PC-9 (cell line): ENCODE data around the gene DHRS13.

Source experiments
- EZH2 ChIP-seq: fragments of 200-600 bp; sonication (generic); IDR thresholded peaks from 2 replicates; pipeline ENCODE4 v1.8.0; 2017; ENCODE audit warnings: antibody characterized with exemption, low read depth
- TF ChIP-seq, protein P1 (sequence below): fragments of 200-600 bp; sonication (generic); conservative IDR thresholded peaks from 2 replicates; pipeline ENCODE4 v1.6.1; 2017; ENCODE audit warnings: mixed run types, antibody characterized with exemption, mild to moderate bottlenecking, moderate library complexity

DNA sequence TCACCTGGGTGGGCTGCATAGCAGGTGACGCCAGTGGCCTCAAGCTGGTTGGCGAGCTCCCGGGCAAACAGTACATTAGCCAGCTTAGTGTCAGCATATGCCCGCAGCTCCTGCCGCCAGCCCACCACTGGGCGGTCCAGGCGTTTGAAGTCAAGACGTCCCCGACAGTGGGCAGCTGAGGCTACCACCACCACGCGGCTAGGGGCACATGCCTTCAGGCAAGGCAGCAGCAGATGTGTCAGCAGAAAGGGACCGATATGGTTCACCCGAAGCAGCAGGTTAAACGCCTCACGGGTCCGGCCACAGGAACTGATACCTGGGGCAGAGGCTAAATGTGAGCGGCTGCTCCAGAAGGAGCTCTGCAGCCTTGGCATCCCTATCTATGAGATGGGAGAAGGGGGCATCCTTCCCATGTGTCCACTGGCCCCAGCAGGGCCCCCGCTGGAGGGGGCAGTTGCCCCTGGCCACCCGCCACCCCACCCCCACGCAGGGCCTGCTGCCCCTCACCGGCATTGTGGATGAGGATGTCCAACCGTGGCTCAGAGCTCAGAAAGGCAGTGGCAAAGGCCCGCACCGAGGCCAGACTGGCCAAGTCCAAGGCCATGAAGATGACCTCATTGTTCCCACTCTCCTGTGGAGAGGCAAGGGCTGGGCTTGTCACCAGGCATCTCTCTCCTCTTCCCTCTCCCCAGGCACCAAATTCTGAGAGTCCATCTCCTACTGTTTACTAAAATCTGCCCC lies 1.7 kb downstream of the DHRS13 start:
- TF ChIP-seq, protein P1, sequence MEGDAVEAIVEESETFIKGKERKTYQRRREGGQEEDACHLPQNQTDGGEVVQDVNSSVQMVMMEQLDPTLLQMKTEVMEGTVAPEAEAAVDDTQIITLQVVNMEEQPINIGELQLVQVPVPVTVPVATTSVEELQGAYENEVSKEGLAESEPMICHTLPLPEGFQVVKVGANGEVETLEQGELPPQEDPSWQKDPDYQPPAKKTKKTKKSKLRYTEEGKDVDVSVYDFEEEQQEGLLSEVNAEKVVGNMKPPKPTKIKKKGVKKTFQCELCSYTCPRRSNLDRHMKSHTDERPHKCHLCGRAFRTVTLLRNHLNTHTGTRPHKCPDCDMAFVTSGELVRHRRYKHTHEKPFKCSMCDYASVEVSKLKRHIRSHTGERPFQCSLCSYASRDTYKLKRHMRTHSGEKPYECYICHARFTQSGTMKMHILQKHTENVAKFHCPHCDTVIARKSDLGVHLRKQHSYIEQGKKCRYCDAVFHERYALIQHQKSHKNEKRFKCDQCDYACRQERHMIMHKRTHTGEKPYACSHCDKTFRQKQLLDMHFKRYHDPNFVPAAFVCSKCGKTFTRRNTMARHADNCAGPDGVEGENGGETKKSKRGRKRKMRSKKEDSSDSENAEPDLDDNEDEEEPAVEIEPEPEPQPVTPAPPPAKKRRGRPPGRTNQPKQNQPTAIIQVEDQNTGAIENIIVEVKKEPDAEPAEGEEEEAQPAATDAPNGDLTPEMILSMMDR: no peak
- TF ChIP-seq EZH2: no peak
